ENCODE data around the gene RASL11A.
"Not testable (repeated sequence)": the region's sequence is repeated elsewhere in the genome, so short reads cannot be mapped to it uniquely, and the experiment has no call there.

RASL11A gene

GRCh38 chr13:27313770-27314169 lies 43.1 kb downstream of the RASL11A start:
- no peak for TF ChIP-seq OSR1 (CRISPR knock-in tag; IDR thresholded peaks at IDR 0.05)
- no peak for TF ChIP-seq TOX (CRISPR knock-in tag; IDR thresholded peaks at IDR 0.05; ENCODE audit: borderline replicate concordance)
- TF ChIP-seq SNAI2 (CRISPR knock-in tag; IDR thresholded peaks at IDR 0.05) = no peak
- no peak for TF ChIP-seq GLIS3 (CRISPR knock-in tag; IDR thresholded peaks at IDR 0.05)
- no peak for TF ChIP-seq PPARA (CRISPR knock-in tag; IDR thresholded peaks at IDR 0.05; ENCODE audit: borderline replicate concordance)
- no peak for TF ChIP-seq POU6F1 (CRISPR knock-in tag; IDR thresholded peaks at IDR 0.05; ENCODE audit: borderline replicate concordance, low read depth)
- no peak for ATAC-seq

- no peak for TF ChIP-seq ISL1 (CRISPR knock-in tag; IDR thresholded peaks at IDR 0.05)
- no peak for TF ChIP-seq GLIS3 (CRISPR knock-in tag; IDR thresholded peaks at IDR 0.05)
- TF ChIP-seq ZNF8 (CRISPR knock-in tag; IDR thresholded peaks at IDR 0.05) = no peak
- TF ChIP-seq, protein P1, sequence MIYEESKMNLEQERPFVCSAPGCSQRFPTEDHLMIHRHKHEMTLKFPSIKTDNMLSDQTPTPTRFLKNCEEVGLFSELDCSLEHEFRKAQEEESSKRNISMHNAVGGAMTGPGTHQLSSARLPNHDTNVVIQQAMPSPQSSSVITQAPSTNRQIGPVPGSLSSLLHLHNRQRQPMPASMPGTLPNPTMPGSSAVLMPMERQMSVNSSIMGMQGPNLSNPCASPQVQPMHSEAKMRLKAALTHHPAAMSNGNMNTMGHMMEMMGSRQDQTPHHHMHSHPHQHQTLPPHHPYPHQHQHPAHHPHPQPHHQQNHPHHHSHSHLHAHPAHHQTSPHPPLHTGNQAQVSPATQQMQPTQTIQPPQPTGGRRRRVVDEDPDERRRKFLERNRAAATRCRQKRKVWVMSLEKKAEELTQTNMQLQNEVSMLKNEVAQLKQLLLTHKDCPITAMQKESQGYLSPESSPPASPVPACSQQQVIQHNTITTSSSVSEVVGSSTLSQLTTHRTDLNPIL (CRISPR knock-in tag; IDR thresholded peaks at IDR 0.05; ENCODE audit: low read depth) = no peak
- TF ChIP-seq TCF4 (CRISPR knock-in tag; IDR thresholded peaks at IDR 0.05; ENCODE audit: borderline replicate concordance) = no peak
- no peak for TF ChIP-seq ESRRG (CRISPR knock-in tag; IDR thresholded peaks at IDR 0.05)
- TF ChIP-seq ZC3H10 (CRISPR knock-in tag; IDR thresholded peaks at IDR 0.05) = no peak
- TF ChIP-seq ZNF565 (CRISPR knock-in tag; conservative IDR thresholded peaks at IDR 0.05; ENCODE audit: low read depth) = no peak
- TF ChIP-seq RARB (CRISPR knock-in tag; IDR thresholded peaks at IDR 0.05) = no peak
- TF ChIP-seq TOX (CRISPR knock-in tag; IDR thresholded peaks at IDR 0.05; ENCODE audit: borderline replicate concordance) = no peak
- no peak for TF ChIP-seq ZFP3 (CRISPR knock-in tag; IDR thresholded peaks at IDR 0.05)
- no peak for TF ChIP-seq ARNTL (CRISPR knock-in tag; IDR thresholded peaks at IDR 0.05; ENCODE audit: borderline replicate concordance, low read depth)
- TF ChIP-seq, protein P2, sequence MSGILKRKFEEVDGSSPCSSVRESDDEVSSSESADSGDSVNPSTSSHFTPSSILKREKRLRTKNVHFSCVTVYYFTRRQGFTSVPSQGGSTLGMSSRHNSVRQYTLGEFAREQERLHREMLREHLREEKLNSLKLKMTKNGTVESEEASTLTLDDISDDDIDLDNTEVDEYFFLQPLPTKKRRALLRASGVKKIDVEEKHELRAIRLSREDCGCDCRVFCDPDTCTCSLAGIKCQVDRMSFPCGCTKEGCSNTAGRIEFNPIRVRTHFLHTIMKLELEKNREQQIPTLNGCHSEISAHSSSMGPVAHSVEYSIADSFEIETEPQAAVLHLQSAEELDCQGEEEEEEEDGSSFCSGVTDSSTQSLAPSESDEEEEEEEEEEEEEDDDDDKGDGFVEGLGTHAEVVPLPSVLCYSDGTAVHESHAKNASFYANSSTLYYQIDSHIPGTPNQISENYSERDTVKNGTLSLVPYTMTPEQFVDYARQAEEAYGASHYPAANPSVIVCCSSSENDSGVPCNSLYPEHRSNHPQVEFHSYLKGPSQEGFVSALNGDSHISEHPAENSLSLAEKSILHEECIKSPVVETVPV (CRISPR knock-in tag; IDR thresholded peaks at IDR 0.05) = no peak
- no peak for TF ChIP-seq OSR1 (CRISPR knock-in tag; IDR thresholded peaks at IDR 0.05)
- no peak for TF ChIP-seq ZNF70 (CRISPR knock-in tag; IDR thresholded peaks at IDR 0.05)
Observed at GRCh38 chr13:27319404-27319803, 48.8 kb downstream of the RASL11A start.

GRCh38 chr13:27321468-27322431 lies 51.1 kb downstream of the RASL11A start:
- no peak for ATAC-seq

More at GRCh38 chr13:27319404-27319803, 48.8 kb downstream of the RASL11A start:
- ATAC-seq = no peak

GRCh38 chr13:27322443-27322842 lies 51.8 kb downstream of the RASL11A start:
- not testable (repeated sequence) for ATAC-seq

More at GRCh38 chr13:27321468-27322431, 51.1 kb downstream of the RASL11A start:
- no peak for TF ChIP-seq ESRRG (CRISPR knock-in tag; IDR thresholded peaks at IDR 0.05)

All from SK-N-SH treated with all-trans-retinoic acid at 6 μM for 48 hours (cell line).